Measurements from ENCODE around the gene ATP6V1D. TPM values are rescaled to one million over a fixed set of nuclear protein-coding genes. Genes with fewer than 3 reads are reported as not detected.

The ATP6V1D gene
- total RNA-seq, 1 experiment from 2014 or later = 38.5 TPM

- TF ChIP-seq POLR2AphosphoS5 (IDR thresholded peaks at IDR 0.05; ENCODE audit: low read depth, low read length) = no peak
- TF ChIP-seq SRF (IDR thresholded peaks at IDR 0.05; ENCODE audit: low read depth) = no peak
- no peak for TF ChIP-seq CEBPB (IDR thresholded peaks at IDR 0.05; ENCODE audit: low read depth)
- TF ChIP-seq, protein P1, sequence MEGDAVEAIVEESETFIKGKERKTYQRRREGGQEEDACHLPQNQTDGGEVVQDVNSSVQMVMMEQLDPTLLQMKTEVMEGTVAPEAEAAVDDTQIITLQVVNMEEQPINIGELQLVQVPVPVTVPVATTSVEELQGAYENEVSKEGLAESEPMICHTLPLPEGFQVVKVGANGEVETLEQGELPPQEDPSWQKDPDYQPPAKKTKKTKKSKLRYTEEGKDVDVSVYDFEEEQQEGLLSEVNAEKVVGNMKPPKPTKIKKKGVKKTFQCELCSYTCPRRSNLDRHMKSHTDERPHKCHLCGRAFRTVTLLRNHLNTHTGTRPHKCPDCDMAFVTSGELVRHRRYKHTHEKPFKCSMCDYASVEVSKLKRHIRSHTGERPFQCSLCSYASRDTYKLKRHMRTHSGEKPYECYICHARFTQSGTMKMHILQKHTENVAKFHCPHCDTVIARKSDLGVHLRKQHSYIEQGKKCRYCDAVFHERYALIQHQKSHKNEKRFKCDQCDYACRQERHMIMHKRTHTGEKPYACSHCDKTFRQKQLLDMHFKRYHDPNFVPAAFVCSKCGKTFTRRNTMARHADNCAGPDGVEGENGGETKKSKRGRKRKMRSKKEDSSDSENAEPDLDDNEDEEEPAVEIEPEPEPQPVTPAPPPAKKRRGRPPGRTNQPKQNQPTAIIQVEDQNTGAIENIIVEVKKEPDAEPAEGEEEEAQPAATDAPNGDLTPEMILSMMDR (IDR thresholded peaks at IDR 0.05 in 2 of 3, conservative IDR thresholded peaks at IDR 0.05 in 1 of 3; ENCODE audit: borderline replicate concordance in 1 of 3, insufficient read depth in 1 of 3, low read depth in 2 of 3, low read length in 2 of 3) = no peak
- TF ChIP-seq SIN3A (IDR thresholded peaks at IDR 0.05; ENCODE audit: low read depth) = no peak
Measured at GRCh38 chr14:67357186-67357968, 2.2 kb downstream of the ATP6V1D start (continued).

DNA sequence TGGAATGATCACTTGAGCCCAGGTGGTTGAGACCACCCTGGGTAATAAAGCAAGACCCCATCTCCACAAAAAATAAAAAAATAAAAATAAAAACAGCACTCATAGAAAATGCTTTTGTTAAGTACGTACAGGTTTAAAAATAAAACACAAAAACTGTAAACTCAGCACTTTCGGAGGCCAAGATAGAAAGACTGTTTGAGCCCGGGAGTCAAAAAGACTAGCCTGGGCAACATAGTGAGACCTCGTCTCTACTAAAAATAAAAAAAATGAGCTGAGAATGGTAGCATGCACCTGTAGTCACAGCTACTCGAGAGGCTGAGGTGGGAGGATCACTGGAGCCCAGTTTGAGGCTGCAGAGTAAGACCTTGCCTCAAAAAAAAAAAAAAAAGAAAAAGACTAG is 7.5 kb downstream of the ATP6V1D start:
- POLR2A ChIA-PET = no interaction called here
- Histone ChIP-seq H3K27ac (ENCODE audit: low read depth, low read length) (no peak overlapping the region), H3K9me2 (ENCODE audit: insufficient read depth) (no peaks in the 10 kb centered on the region), H3K4me2 (ENCODE audit: low read length) (no peak overlapping the region), H3K4me3 (replicated peaks in 1 of 2; ENCODE audit: low read depth in 1 of 2, low read length in 2 of 2) (no peak overlapping the region), H3K9me3 (ENCODE audit: control insufficient read depth in 1 of 2, insufficient read depth in 1 of 2, low read depth in 1 of 2, low read length in 2 of 2) (no peaks in the 10 kb centered on the region), H3K4me1 (ENCODE audit: control insufficient read depth in 1 of 2, insufficient read depth in 2 of 2, low read length in 2 of 2) (no peaks in the 10 kb centered on the region), H3K36me3 (ENCODE audit: control insufficient read depth in 1 of 2, insufficient read depth in 2 of 2, low read length in 2 of 2) (peaks cover 0 to 17% of the 10 kb centered on the region in 2 experiments; a peak in 2 of 4 replicates), H2AFZ (ENCODE audit: low read depth, low read length, poor library complexity, severe bottlenecking) (no peak overlapping the region), H3K79me2 (ENCODE audit: insufficient read depth, low read length) (peaks cover 16% of the 10 kb centered on the region), H3K9ac (ENCODE audit: low read length) (no peak overlapping the region), H4K20me1 (ENCODE audit: insufficient read depth) (no peaks in the 10 kb centered on the region), H3K27me3 (ENCODE audit: insufficient read depth, low read length) (no peaks in the 10 kb centered on the region)
- TF ChIP-seq EZH2phosphoT487 (IDR thresholded peaks at IDR 0.05; ENCODE audit: borderline replicate concordance) (no peak), REST (IDR thresholded peaks at IDR 0.05; ENCODE audit: low read depth) (no peak), FOSL1 (IDR thresholded peaks at IDR 0.05; ENCODE audit: low read depth) (no peak), SRF (IDR thresholded peaks at IDR 0.05; ENCODE audit: low read depth) (no peak)
- TF ChIP-seq, protein P2, sequence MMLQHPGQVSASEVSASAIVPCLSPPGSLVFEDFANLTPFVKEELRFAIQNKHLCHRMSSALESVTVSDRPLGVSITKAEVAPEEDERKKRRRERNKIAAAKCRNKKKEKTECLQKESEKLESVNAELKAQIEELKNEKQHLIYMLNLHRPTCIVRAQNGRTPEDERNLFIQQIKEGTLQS (IDR thresholded peaks at IDR 0.05) = no peak
- TF ChIP-seq, protein P3, sequence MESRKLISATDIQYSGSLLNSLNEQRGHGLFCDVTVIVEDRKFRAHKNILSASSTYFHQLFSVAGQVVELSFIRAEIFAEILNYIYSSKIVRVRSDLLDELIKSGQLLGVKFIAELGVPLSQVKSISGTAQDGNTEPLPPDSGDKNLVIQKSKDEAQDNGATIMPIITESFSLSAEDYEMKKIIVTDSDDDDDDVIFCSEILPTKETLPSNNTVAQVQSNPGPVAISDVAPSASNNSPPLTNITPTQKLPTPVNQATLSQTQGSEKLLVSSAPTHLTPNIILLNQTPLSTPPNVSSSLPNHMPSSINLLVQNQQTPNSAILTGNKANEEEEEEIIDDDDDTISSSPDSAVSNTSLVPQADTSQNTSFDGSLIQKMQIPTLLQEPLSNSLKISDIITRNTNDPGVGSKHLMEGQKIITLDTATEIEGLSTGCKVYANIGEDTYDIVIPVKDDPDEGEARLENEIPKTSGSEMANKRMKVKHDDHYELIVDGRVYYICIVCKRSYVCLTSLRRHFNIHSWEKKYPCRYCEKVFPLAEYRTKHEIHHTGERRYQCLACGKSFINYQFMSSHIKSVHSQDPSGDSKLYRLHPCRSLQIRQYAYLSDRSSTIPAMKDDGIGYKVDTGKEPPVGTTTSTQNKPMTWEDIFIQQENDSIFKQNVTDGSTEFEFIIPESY (IDR thresholded peaks at IDR 0.05; ENCODE audit: extremely low read depth, insufficient replicate concordance, low read length) = no peak
- TF ChIP-seq, protein P4, sequence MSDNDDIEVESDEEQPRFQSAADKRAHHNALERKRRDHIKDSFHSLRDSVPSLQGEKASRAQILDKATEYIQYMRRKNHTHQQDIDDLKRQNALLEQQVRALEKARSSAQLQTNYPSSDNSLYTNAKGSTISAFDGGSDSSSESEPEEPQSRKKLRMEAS (IDR thresholded peaks at IDR 0.05) = no peak
- intact Hi-C loops (cut with micrococcal nuclease) = no loop called here
- no TSS peak for BruUV-seq (replicated peaks)
- ATAC-seq (no peak), DNase-seq (ENCODE audit: low read depth, low spot score) (no peak)
- RAD21 ChIA-PET (ENCODE audit: low non-redundant PET in 1 of 2, low total read pairs in 2 of 2, uncharacterized antibody in 2 of 2, unreplicated experiment in 2 of 2) = interaction anchor here in 1 of 2 experiments (0.7 kb wide), 1 partner anchor 186 kb away, joined by 9 read pairs; no protein-coding TSS in a partner anchor
- CTCF ChIA-PET = interaction anchor here (0.9 to 1.5 kb wide), 2 partner anchors 8 to 13 kb away, joined by 4 to 9 read pairs; partner anchors contain the start of genes ATP6V1D and EIF2S1

Data from HCT116 (cell line).